RWPE1 (cell line): ENCODE results near the gene DNM3.

ENCODE experiments used
- CTCF ChIA-PET: fragments of 350-600 bp; sonication (Branson Sonifier 250); formaldehyde crosslinking; extraction: SDS; loops from one replicate; lab custom pipeline; 2021; lab: Yijun Ruan, JAX
- POLR2A ChIA-PET: fragments of 400-600 bp; formaldehyde crosslinking; extraction: SDS; loops from one replicate; lab custom pipeline; 2020; ENCODE audit warnings: antibody characterized with exemption; ENCODE audit not compliant: low non-redundant PET; lab: Yijun Ruan, JAX
- DNase-seq: peaks from one replicate; pipeline ENCODE4 v3.0.0; 2012; ENCODE audit warnings: low spot score
- H3K27ac ChIP-seq: fragments of 450-650 bp; 2 replicates; pipeline ENCODE4 v1.5.1; 2017
- CTCF ChIP-seq: fragments of 450-650 bp; conservative IDR thresholded peaks from 2 replicates; pipeline ENCODE4 v1.5.1; 2017; ENCODE audit warnings: low read depth, mild to moderate bottlenecking

The DNM3 gene

GRCh38 chr1:172003766-172004530 lies 162.7 kb downstream of the DNM3 start:
- no peak for DNase-seq
- H3K27ac ChIP-seq, result no peak overlapping the region
- ChIA-PET CTCF (interaction anchor here (0.7 to 1.5 kb wide), 3 partner anchors 396 to 716 kb away, joined by 3 to 6 read pairs (median 3); no protein-coding TSS in a partner anchor), POLR2A (no interaction called here)
- TF ChIP-seq CTCF, result no peak

- DNase-seq, result no peak
- H3K27ac ChIP-seq, result no peak overlapping the region
- TF ChIP-seq CTCF, result no peak
- POLR2A ChIA-PET, result no interaction called here
- CTCF ChIA-PET, result interaction anchor here (1.5 kb wide), 1 partner anchor 395 kb away, joined by 6 read pairs; no protein-coding TSS in a partner anchor
Observed at GRCh38 chr1:172004671-172005070, 163.4 kb downstream of the DNM3 start.

GRCh38 chr1:172005856-172006255 lies 164.6 kb downstream of the DNM3 start:
- H3K27ac ChIP-seq, result no peak overlapping the region
- POLR2A ChIA-PET, result no interaction called here
- no peak for TF ChIP-seq CTCF
- no peak for DNase-seq
- CTCF ChIA-PET, result interaction anchor here (0.6 kb wide), 1 partner anchor 438 kb away, joined by 3 read pairs; the partner anchor contains the start of gene PIGC

GRCh38 chr1:172006660-172007059 lies 165.4 kb downstream of the DNM3 start:
- no peak for DNase-seq
- POLR2A ChIA-PET, result no interaction called here
- no peak overlapping the region for H3K27ac ChIP-seq
- no peak for TF ChIP-seq CTCF
- CTCF ChIA-PET, result no interaction called here

- ChIA-PET CTCF (interaction anchor here (0.7 kb wide), 1 partner anchor 334 kb away, joined by 3 read pairs; no protein-coding TSS in a partner anchor), POLR2A (no interaction called here)
- no peak for DNase-seq
- no peak overlapping the region for H3K27ac ChIP-seq
- TF ChIP-seq CTCF, result no peak
Observed at GRCh38 chr1:172018727-172019311, 177.5 kb downstream of the DNM3 start.

- no peak overlapping the region for H3K27ac ChIP-seq
- POLR2A ChIA-PET, result no interaction called here
- no peak for DNase-seq
- CTCF ChIA-PET, result interaction anchor here (0.6 kb wide), 1 partner anchor 506 kb away, joined by 5 read pairs; no protein-coding TSS in a partner anchor
- TF ChIP-seq CTCF, result no peak
Observed at GRCh38 chr1:172019976-172020375, 178.7 kb downstream of the DNM3 start.
